HG03521 (cell line): ENCODE measurements around the gene CAMTA2.

Experiments used
- ATAC-seq: cut with Tn5 transposase; IDR thresholded peaks from one replicate; pipeline ENCODE4 v1.9.1; 2021; ENCODE audit warnings: mild to moderate bottlenecking, moderate library complexity; ENCODE audit not compliant: unreplicated experiment

CAMTA2 gene

DNA sequence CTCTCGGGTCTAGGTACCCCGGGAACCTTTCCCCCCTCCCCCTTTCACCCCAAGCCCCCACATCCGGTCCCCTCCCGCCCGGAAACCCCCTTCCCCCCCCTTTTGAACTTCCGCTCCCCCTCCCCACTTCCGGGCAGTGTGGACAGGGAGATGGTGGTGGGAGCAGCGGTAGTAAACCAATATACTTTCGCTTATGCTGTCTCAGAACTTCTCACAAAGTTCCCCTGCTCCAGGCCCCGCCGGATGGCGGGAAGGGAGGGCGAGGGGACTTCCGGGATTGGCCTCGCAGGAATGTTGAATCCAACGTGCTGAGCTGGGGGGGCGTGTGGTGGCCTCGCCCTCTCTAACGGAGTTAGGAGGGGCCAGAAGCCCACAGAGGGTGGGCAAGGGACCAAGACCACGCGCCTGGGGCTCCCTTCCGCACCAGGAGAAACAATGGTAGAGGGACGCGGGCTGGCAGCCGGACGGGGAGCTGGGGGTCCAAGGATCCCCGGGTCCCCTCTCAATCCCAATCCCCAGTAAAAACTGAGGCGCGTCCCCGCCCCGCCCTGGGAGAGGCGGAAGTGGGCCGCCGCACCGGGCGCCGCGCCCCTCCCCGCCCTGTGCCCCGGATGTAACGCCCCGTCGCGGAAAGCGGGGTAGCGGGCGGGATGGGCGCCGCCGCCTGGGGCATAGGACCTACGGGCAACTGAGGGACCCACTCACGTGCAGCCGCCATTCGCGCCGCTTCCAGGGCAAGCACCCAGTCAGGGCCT, 39.9 kb downstream of the CAMTA2 start:
- peak; percentile 4 for ATAC-seq

DNA sequence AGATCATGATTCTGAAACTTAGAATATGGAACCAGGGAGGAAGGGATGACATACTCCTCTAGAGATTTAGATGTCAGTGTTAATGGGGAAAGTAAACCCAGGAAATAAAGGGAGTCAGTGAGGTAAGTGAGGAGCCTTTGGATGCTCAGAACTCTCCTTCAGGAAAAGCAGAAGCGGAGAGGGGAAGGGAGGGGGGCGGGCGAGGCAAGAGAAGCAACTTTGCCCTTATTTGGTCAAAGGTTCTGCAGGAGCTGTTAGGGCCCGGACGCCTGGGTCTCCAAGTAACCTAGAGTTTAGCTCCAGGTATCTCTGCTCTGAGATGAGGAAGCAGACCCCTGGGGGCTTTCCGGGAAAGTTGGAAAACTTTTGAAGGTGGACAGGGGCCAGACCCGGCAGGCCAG, 40.5 kb downstream of the CAMTA2 start:
- no peak for ATAC-seq

DNA sequence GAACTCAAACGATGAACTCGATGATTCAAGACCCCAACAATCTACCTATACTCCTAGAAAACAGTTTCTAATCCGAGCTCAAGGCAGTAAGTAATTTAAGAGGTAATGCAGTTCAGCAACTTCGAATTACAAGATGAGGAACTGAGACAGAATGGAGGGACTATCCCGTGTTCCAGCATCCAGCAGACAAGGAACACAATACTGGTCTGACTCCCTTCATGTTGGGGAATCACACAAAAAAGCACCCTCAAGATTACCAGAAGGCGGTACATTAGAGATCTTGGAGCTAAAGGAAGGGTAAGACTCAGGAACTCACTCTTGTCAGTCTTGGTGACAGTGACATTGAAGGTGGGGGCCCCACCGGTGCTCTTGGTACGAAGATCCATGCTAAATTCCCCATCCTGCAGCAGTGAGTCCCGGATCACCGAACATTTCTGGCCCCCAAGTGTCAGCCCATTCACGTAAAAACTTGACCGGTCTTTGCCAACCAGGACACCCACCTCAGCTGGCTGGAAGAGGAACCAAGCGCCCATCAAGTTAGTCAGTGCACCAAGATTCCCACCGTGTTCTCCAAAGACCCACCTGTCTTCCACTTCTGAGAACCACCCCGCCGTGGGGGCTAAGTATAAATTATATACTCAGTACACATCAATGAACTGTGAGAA, 41.0 kb downstream of the CAMTA2 start:
- ATAC-seq, result no peak

DNA sequence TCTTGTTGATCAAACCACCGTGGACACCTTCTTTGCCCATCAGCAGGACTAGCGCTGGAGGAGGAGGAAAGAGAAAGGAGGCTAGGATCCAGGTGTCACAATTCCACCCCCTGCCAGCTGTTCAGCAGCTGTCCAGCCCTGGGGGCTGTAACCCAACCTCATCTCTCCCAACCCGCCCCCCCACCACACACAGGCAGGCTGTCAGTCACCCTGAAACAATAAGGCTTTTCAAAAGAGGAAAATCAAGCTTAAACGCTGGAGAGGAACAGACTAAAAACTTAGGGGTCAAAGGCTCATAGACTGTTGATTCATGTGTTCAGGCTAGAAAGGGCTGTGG, 41.6 kb downstream of the CAMTA2 start:
- no peak for ATAC-seq

DNA sequence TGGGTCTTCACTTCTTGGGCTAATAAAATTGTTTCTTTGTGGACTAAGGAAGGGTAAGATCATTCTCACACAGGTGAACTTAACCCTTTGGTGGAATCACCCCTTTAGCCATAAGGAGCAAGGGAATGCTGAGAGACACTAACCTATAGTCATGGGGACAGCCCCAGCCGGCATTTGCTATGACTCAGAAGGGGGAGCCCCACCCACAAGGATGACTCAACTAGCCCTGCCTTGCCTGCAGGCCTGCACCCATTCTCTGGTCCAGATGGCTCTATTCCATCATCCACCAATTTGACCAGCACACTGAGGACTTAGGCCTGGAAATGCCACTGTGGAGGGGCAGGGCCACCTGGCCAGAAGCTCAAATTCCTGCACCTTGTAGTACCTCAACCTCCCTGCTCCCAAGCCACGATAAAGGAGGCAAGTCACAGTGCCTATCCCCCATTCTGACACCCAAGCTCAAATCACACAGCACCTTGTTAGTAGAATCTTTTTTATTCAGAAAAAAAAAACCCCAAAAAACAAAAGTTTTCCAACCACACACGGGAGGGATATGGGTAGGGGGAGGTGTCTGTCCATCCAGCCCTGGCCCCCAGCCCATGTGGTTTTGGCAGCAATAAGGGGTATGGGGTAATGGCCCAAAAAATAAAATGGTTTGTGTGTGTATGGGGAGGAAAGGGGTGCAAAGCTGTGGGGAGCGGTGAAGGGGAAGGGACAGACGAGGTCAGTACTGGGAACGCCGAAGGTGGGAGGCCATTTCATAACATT, 42.1 kb downstream of the CAMTA2 start:
- no peak for ATAC-seq

DNA sequence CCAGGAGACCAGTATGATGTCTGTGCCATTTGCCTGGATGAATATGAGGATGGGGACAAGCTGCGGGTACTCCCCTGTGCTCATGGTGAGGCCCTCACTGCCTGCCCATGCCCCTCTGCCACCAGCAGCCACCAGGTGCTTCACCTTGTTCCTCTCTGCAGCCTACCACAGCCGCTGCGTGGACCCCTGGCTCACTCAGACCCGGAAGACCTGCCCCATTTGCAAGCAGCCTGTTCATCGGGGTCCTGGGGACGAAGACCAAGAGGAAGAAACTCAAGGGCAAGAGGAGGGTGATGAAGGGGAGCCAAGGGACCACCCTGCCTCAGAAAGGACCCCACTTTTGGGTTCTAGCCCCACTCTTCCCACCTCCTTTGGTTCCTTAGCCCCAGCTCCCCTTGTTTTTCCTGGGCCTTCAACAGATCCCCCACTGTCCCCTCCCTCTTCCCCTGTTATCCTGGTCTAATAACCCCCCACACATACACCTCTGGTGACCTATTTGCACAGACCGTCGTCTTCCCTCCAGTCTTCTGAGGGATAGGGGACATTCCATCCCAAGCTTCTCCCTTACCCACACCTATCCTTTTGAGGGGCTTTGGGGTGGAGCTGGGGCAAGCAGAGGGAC, 42.8 kb downstream of the CAMTA2 start:
- no peak for ATAC-seq

DNA sequence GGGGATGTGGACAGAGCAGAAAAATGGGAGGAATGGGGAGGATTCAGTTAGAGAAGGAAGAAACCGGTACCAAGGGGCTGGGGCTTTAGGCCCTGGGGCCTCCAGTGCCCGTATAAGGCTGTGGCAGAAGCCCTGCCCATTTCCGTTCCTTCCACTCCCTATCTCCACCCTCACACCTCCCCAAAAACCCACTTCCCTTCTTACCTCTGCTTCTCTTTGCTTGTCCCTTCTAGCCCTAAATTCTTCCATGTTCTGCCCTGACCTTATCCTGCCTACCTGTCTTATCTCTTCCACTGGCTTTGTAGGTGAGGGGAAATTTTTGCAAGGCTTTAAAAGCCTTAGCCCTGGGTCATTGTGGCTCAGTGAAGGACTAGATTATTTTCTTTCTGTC, 43.3 kb downstream of the CAMTA2 start:
- no peak for ATAC-seq

DNA sequence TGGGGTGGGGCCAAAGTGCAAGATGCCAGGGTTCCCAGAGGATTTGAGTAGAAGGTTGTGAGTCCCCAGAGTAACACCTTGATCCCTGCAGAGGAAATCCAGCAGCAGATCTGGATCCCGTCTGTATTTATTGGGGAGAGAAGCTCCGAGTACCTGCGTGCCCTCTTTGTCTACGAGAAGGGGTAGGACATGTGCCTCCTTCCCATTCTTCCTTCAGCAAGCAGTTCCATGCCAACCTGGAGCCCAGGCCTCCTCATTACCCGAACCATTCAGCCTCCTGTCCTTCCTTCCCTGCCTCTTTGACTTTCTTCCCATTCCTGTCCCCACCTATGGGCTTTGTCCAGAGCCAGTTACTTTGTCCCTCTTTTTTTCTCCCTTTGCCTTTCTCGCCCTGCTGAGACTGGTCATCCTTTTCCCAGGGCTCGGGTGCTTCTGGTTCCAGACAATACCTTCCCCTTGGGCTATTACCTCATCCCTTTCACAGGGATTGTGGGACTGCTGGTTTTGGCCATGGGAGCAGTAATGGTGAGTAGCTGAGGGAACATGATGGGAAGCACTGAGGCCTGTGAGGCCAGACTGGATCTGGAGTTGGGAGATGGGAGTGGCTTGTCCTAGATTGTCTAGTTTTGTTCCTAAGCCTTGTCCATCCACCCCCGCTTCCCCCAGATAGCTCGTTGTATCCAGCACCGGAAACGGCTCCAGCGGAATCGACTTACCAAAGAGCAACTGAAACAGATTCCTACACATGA, 44.5 kb downstream of the CAMTA2 start:
- ATAC-seq, result no peak

DNA sequence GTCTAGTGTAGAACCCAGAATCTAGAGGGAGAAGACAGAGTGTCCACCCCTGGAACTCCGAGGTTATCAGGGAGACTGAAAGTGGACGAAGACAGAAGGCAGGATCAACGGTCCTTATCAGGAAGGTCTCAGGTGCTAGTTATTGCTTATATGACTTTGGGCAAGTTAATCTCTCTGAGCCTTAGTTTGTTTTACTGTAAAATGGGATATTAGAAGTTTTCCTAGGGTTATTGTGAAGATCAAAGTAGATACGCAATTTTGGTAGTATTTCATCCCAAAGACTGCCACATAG, 46.2 kb downstream of the CAMTA2 start:
- no peak for ATAC-seq

DNA sequence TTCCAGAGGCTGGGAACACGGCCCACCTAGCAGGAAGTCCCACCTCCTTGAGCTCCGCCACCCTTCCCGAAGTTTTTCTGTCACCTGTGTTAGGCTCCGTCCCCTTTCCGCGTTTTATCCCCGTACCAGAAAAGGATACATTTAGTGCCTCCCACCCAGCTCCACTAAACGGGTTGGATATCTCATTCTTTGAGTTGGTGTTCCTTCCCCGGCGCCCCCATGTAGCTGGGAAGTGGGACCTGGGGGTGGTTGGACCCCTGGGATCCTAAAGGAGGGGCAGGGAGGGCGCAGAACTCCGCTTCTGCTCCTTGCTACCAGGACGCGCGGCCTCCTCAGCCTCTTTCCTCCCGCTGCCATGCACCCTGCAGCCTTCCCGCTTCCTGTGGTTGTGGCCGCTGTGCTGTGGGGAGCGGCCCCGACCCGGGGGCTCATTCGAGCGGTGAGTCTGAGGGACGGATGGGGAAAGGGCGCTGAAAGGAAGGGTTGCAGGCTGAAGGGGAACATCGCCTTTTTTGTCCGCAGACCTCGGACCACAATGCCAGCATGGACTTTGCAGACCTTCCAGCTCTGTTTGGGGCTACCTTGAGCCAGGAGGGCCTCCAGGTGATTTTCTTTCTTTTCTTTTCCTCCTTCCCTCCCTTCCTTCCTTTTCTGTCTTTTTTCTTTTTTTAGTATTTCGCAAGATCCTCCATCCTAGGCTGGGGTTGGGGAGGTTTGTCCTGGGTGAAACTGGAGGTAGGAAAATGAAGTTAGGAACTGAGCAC, 46.7 kb downstream of the CAMTA2 start:
- ATAC-seq, result no peak

DNA sequence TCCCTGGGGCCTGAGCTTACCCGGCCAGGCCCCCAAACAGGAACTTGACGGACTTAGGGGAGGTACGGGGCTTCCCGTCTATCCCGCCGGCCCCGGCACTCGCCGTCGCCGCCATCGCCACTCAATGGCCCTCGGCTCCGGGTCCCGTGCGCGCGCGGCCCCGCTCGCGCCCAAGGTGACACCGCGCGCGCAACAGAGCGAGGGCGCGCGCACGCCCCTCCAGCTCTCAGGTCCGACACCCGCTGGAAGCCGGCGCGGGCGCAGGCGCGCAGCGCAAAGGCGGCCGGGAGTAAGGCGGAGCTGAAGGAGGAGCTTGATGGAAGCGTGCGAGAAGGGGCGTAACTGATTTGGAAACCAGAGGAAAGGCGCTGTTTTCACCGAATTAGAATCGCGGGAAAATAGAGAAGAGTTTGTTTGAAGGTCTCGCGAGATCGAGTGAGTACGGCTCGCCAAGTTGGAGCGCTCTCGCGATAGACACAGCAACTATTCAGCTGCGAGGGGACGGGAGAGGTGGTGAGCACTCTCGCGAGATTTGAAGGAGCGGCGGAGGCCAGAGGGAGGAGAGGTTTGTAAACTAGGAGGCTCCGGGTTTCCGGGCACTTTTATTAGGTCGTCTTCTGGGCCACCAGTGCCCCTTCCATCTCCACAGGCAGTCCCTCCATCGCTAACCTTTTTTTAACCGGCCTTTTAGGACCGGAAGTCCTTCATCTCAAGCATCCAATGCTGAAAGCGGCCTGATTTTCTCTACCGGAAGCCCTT, 47.5 kb downstream of the CAMTA2 start, which contains the start of the genes RNF167 and SLC25A11:
TSS of gene RNF167 (plus strand) at position 473 of the 759 bp plus-strand sequence. CDS start 642 bp downstream, outside the sequence.
TSS of gene SLC25A11 (minus strand) at position 251 of the 759 bp plus-strand sequence. CDS start at position 115, 136 bp downstream.
- ATAC-seq, result peak; percentile 80

DNA sequence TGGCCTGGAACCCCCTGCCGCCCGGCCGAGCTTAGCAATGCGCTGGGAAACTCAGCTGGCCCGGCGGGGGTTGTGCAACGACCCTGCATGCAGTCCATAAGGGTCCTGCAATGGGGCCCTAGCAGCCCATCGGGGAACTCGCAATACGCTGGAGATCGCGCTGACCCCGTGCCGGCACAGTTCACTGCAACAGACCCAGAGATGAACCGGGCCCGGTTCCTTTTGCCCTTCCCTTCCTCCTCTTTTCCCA, 48.0 kb downstream of the CAMTA2 start:
- ATAC-seq, result no peak

DNA sequence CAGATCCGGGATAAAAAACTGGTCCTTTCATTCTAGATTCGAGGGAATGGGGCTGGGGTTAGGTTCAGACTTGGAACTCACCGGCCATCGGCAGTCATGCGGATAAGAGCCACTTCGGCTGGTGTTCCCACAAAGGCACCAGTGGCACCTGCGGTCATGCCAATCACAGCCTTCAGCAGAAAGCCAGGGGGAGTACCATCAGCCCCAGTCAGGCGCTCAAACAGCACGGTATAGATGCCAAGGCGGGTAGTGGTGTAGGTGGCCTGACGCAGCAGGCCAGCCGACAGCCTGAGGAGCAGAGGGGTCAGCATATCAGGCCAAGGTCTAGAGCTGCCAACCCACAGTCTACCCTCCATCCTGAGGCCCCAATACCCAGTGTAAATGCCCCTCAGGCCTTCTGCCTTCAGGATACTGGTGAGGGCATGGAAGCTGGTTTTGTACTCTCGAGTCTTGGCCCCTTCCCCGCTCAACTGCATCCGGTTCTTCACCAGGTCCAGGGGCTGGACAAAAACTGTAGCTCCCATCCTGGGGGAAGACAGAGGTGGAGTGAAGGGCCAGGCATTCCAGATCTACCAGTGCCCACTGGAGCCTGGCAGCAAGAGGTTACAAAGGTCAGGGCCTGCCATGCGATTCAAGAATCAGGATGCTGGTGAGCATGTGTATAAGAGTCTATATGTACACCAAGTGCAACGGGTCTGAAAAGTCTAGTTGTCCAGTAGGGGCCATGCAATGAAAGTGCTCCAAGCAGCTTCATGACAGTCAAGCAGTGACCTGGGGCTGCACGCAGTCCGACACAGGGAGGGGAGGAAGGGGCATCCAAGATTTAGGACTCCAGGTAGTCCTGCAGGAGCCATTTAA, 48.6 kb downstream of the CAMTA2 start:
- no peak for ATAC-seq

DNA sequence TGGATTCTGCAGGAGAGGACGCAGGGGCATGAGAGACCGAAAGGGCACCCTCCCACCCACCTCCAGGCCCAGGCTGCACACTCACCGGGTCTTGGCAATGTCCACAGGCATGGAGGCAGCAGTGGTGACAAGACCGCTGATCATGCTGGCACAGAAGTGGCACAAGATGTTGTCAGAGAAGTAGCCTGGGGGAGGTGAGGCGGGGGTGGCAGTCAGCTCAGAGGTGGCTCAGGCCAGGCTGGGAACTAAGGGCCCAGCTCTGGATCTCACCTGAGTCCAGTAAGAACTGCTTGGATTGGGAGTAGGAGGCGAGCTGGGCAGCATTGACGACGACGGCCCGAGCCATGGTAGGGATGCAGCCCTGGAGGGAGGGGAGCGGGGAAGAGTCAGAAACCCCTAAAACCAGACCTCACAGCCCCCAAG, 49.4 kb downstream of the CAMTA2 start:
- ATAC-seq, result no peak

DNA sequence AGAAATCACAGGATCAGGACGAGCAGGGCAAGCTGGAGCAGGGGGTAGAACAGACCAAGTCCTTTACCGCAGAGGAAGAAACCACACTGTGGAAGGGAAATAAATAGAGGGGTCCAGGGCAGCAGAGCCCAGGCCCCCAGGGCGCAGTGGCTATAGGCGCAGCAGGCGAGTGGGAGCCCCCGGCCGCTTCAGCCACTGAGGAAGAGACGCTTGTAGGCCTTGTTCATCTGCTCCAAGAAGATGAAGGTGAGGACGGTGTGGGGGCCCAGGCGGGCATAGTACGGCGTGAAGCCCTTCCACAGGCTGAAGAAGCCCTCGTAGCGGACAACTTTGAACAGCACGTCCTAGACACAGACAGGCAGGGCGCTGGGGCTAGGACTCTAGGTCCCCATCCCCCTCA, 49.9 kb downstream of the CAMTA2 start:
- no peak for ATAC-seq

DNA sequence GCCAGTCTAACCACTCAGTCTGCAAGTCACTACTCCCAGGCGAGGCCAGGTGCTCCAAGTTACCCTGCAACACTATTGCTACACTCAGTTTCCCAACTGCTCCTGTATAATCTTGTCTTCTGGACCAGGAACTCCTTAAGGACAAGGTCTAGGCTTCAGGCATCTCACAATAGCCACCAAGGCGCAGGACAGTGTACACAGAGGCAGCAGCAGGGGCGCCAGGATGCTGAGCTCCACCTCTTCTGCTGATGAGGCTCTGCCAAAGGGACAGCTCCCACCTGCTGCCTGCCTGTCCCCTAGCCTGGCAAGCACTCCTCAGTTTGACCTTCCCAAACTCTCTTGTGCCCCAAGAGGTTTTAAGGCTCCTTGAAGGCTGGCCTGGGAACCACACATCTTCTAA, 51.0 kb downstream of the CAMTA2 start:
- ATAC-seq, result no peak

DNA sequence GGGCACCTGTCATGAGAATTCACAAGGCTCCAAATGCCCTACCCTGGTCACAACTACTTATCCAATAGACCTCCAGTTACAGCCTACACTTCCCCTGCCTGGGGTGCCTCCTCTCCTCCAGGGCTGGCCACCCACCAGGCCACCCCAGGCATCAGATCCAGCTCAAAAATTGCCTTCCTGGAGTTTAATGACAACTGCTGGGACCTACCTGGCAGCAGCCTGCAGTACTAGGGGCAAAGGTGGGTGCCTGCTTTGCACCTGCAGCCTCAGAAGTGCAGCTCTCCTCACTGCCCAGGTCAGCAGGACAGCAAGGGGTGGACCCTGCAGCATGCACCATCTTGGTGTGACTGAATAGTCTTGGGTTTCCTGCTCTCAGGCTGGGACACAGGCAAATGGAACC, 51.8 kb downstream of the CAMTA2 start:
- ATAC-seq, result no peak

DNA sequence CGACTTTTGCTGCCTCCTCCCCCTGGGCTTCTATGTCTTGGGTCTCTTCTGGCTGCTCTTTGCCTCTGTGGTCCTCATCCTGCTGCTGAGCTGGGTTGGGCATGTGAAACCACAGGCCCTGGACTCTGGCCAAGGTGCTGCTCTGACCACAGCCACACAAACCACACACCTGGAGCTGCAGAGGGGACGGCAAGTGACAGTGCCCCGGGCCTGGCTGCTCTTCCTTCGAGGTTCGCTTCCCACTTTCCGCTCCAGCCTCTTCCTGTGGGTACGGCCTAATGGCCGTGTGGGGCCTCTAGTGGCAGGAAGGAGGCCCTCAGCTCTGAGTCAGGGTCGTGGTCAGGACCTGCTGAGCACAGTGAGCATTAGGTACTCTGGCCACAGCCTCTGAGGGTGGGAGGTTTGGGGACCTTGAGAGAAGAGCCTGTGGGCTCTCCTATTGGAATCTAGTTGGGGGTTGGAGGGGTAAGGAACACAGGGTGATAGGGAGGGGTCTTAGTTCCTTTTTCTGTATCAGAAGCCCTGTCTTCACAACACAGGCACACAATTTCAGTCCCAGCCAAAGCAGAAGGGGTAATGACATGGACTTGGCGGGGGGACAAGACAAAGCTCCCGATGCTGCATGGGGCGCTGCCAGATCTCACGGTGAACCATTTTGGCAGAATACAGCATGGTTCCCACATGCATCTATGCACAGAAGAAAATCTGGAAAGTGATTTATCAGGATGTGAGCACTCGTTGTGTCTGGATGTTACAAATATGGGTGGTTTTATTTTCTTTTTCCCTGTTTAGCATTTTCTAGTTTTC, 53.1 kb downstream of the CAMTA2 start:
- ATAC-seq, result no peak
